PC-3 (cell line): ENCODE measurements around the gene SPAG4. TPM values are rescaled to one million over a fixed set of nuclear protein-coding genes. Genes with fewer than 3 reads are reported as not detected.

Source experiments
- ATAC-seq: fragments of 200-7000 bp; cut with Tn5 transposase; 2 replicates; pipeline ENCODE4 v1.9.1; 2020; ENCODE audit warnings: mild to moderate bottlenecking, moderate library complexity
- BruUV-seq: library from RNA; stranded (reverse); fragments of 400-500 nt; replicated peaks from 2 replicates; lab custom pipeline; 2021; lab: Mats Ljungman, UMichigan
- CTCF ChIA-PET: fragments of 300-600 bp; sonication (Branson Sonifier 250); formaldehyde crosslinking; loops from one replicate; lab custom pipeline; 2022; ENCODE audit warnings: antibody characterized with exemption; lab: Charles Lee
- POLR2A ChIA-PET: fragments of 300-600 bp; sonication (Branson Sonifier 250); formaldehyde crosslinking; loops from one replicate; lab custom pipeline; 2022; ENCODE audit warnings: antibody characterized with exemption; ENCODE audit not compliant: unreplicated experiment; lab: Charles Lee
- DNase-seq: peaks from one replicate; pipeline ENCODE4 v3.0.0-alpha.2; 2015
- H2AFZ ChIP-seq: fragments of 300-600 bp; sonication (generic); 2 replicates; pipeline ENCODE4 v1.6.0; 2016; ENCODE audit warnings: antibody characterized with exemption, low read length
- H3F3A ChIP-seq: fragments of 300-600 bp; sonication (generic); one replicate; pipeline ENCODE4 v1.6.0; 2017; ENCODE audit warnings: antibody characterized with exemption, low read length, control low read depth, mild to moderate bottlenecking; ENCODE audit not compliant: unreplicated experiment
- H3K27ac ChIP-seq: fragments of 300-600 bp; sonication (generic); 2 replicates; pipeline ENCODE4 v1.5.1; 2016; ENCODE audit warnings: mild to moderate bottlenecking, low read length
- H3K27me3 ChIP-seq: fragments of 300-600 bp; sonication (generic); 2 replicates; pipeline ENCODE4 v1.6.1; 2016; ENCODE audit warnings: low read length, mixed read lengths
- H3K36me3 ChIP-seq: fragments of 300-600 bp; sonication (generic); 2 replicates; pipeline ENCODE4 v1.6.1; 2016; ENCODE audit warnings: low read depth, mixed run types, low read length, mixed read lengths
- H3K4me1 ChIP-seq: fragments of 300-600 bp; sonication (generic); 2 replicates; pipeline ENCODE4 v1.5.1; 2016; ENCODE audit warnings: low read length; ENCODE audit not compliant: insufficient read depth
- H3K4me2 ChIP-seq: fragments of 300-600 bp; sonication (generic); 2 replicates; pipeline ENCODE4 v1.6.0; 2016; ENCODE audit warnings: low read length
- H3K4me3 ChIP-seq: fragments of 300-600 bp; sonication (generic); 2 replicates; pipeline ENCODE4 v1.5.1; 2016; ENCODE audit warnings: mild to moderate bottlenecking, low read length, mixed read lengths
- H3K79me2 ChIP-seq: fragments of 300-600 bp; sonication (generic); 2 replicates; pipeline ENCODE4 v1.6.1; 2017; ENCODE audit warnings: low read length, mixed read lengths
- H3K9ac ChIP-seq: fragments of 300-600 bp; sonication (generic); 2 replicates; pipeline ENCODE4 v1.6.0; 2016; ENCODE audit warnings: mild to moderate bottlenecking, low read length
- H3K9me2 ChIP-seq: fragments of 300-600 bp; sonication (generic); replicated peaks from 2 replicates; pipeline ENCODE4 v1.6.1; 2016; ENCODE audit warnings: mixed run types, low read length, mixed read lengths
- H3K9me3 ChIP-seq: fragments of 300-600 bp; sonication (generic); 2 replicates; pipeline ENCODE4 v1.6.1; 2016; ENCODE audit warnings: low read length, mixed read lengths
- H4K20me1 ChIP-seq: fragments of 300-600 bp; sonication (generic); 2 replicates; pipeline ENCODE4 v1.6.1; 2016; ENCODE audit warnings: low read length, mixed read lengths
- CTCF ChIP-seq: fragments of 300-600 bp; sonication (generic); conservative IDR thresholded peaks from 2 replicates; pipeline ENCODE4 v1.5.1; 2017; ENCODE audit warnings: antibody characterized with exemption, low read depth, mild to moderate bottlenecking, low read length
- EZH2 ChIP-seq: fragments of 300-600 bp; sonication (generic); IDR thresholded peaks from one replicate; pipeline ENCODE4 v1.6.1; 2017; ENCODE audit warnings: antibody characterized with exemption, mild to moderate bottlenecking, low read length; ENCODE audit not compliant: unreplicated experiment
- EZH2phosphoT487 ChIP-seq: fragments of 300-600 bp; sonication (generic); IDR thresholded peaks from 2 replicates; pipeline ENCODE4 v1.6.1; 2018; ENCODE audit warnings: mild to moderate bottlenecking, antibody characterized with exemption, low read length, borderline replicate concordance
- intact Hi-C: fragments of 100-400 bp; cut with micrococcal nuclease; formaldehyde crosslinking; loops from 2 replicates; pipeline ENCODE4 v1.9.0; 2023
- total RNA-seq: library from RNA; depleted of rRNA; stranded (reverse); fragments of >200 nt; gene quantifications from 2 replicates; pipeline ENCODE4 v1.2.3, GENCODE V29; 2014

Gene SPAG4
- total RNA-seq, 1 experiment from 2014 or later = 9.7 TPM

GRCh38 chr20:35652641-35653429 is 37.2 kb downstream of the SPAG4 start:
- no peak overlapping the region for H3K27ac ChIP-seq
- no peaks in the 10 kb centered on the region for H3K4me1 ChIP-seq
- H4K20me1 ChIP-seq = peaks cover 73% of the 10 kb centered on the region
- peaks cover 3% of the 10 kb centered on the region for H3F3A ChIP-seq
- CTCF ChIA-PET = no interaction called here
- TF ChIP-seq EZH2 (no peak), EZH2phosphoT487 (no peak), CTCF (no peak)
- no peaks in the 10 kb centered on the region for H3K9me3 ChIP-seq
- H3K4me3 ChIP-seq = no peak overlapping the region
- BruUV-seq = no TSS peak
- H3K9ac ChIP-seq = no peak overlapping the region
- H3K79me2 ChIP-seq = peaks cover 100% of the 10 kb centered on the region
- H3K9me2 ChIP-seq = no peaks in the 10 kb centered on the region
- no peak overlapping the region for H3K4me2 ChIP-seq
- ATAC-seq (no peak), DNase-seq (no peak)
- no peaks in the 10 kb centered on the region for H3K27me3 ChIP-seq
- no peak overlapping the region for H2AFZ ChIP-seq
- POLR2A ChIA-PET = no interaction called here
- intact Hi-C loops = no loop called here
- H3K36me3 ChIP-seq = peaks cover 56% of the 10 kb centered on the region

GRCh38 chr20:35653430-35653734 is 37.8 kb downstream of the SPAG4 start:
- H3K79me2 ChIP-seq = peaks cover 100% of the 10 kb centered on the region
- BruUV-seq = no TSS peak
- H2AFZ ChIP-seq = no peak overlapping the region
- H3K36me3 ChIP-seq = peaks cover 56% of the 10 kb centered on the region
- TF ChIP-seq EZH2 (no peak), CTCF (no peak), EZH2phosphoT487 (no peak)
- H3K27ac ChIP-seq = no peak overlapping the region
- H3K4me2 ChIP-seq = no peak overlapping the region
- H3K9me3 ChIP-seq = no peaks in the 10 kb centered on the region
- H3K9ac ChIP-seq = no peak overlapping the region
- peaks cover 3% of the 10 kb centered on the region for H3F3A ChIP-seq
- H3K27me3 ChIP-seq = no peaks in the 10 kb centered on the region
- no peak overlapping the region for H3K4me3 ChIP-seq
- intact Hi-C loops = no loop called here
- H3K4me1 ChIP-seq = no peaks in the 10 kb centered on the region
- DNase-seq (no peak), ATAC-seq (no peak)
- ChIA-PET POLR2A (no interaction called here), CTCF (no interaction called here)
- peaks cover 76% of the 10 kb centered on the region for H4K20me1 ChIP-seq
- H3K9me2 ChIP-seq = no peaks in the 10 kb centered on the region

- Histone ChIP-seq H3K4me2 (no peak overlapping the region), H3K27ac (no peak overlapping the region), H3K9ac (no peak overlapping the region), H3K9me2 (no peaks in the 10 kb centered on the region), H3K36me3 (peaks cover 56% of the 10 kb centered on the region), H3K9me3 (no peaks in the 10 kb centered on the region), H3K27me3 (no peaks in the 10 kb centered on the region), H4K20me1 (peaks cover 78% of the 10 kb centered on the region), H3K4me3 (no peak overlapping the region), H3K79me2 (peaks cover 100% of the 10 kb centered on the region), H3K4me1 (no peaks in the 10 kb centered on the region), H2AFZ (no peak overlapping the region), H3F3A (peaks cover 3% of the 10 kb centered on the region)
- TSS peak; percentile 10 for BruUV-seq
- no peak for TF ChIP-seq EZH2phosphoT487
- TF ChIP-seq CTCF = no peak
- TF ChIP-seq EZH2 = no peak
- ChIA-PET CTCF (no interaction called here), POLR2A (no interaction called here)
- ATAC-seq (no peak), DNase-seq (no peak)
- intact Hi-C loops = no loop called here
Measured at GRCh38 chr20:35653893-35654292, 38.3 kb downstream of the SPAG4 start.
